Colonic mucosa (tissue), 4 donors: ENCODE measurements around the gene ACO2. TPM values are rescaled to one million over a fixed set of nuclear protein-coding genes. Genes with fewer than 3 reads are reported as not detected.
"Not testable (repeated sequence)": the region's sequence is repeated elsewhere in the genome, so short reads cannot be mapped to it uniquely, and the experiment has no call there.

Experiments used
- DNase-seq: peaks from one replicate; pipeline ENCODE4 v3.0.0-alpha.2; 2020
- H3K27ac ChIP-seq: fragments of 200-600 bp; one replicate; pipeline ENCODE4 v1.8.0; 2021
- H3K27me3 ChIP-seq: fragments of 200-600 bp; one replicate; pipeline ENCODE4 v1.8.0; 2021
- H3K36me3 ChIP-seq: fragments of 200-600 bp; one replicate; pipeline ENCODE4 v1.8.0; 2021
- H3K4me1 ChIP-seq: fragments of 200-600 bp; one replicate; pipeline ENCODE4 v1.8.0; 2021; ENCODE audit warnings: mild to moderate bottlenecking
- H3K4me3 ChIP-seq: fragments of 200-600 bp; one replicate; pipeline ENCODE4 v1.8.0; 2021
- H3K9ac ChIP-seq, 2 donors: one replicate each; pipeline ENCODE4 v1.7.0; 2013; ENCODE audit warnings: control low read depth in 2 of 2, low read depth in 2 of 2, low read length in 2 of 2
- H3K9me3 ChIP-seq: fragments of 200-600 bp; one replicate; pipeline ENCODE4 v1.8.0; 2021
- CTCF ChIP-seq: fragments of 200-600 bp; IDR thresholded peaks from one replicate; pipeline ENCODE4 v1.8.0; 2022; ENCODE audit warnings: antibody characterized with exemption, mild to moderate bottlenecking
- intact Hi-C: fragments of 100-400 bp; cut with DNase I; formaldehyde crosslinking; loops from one replicate; pipeline ENCODE4 v1.14.1; 2022
- total RNA-seq, 2 donors: library from RNA; stranded (reverse); fragmentation: NEBNext Ultra II Directional in 1 of 2; extraction: Animal tissue kit (Norgen Biotek cat#: 25700) in 1 of 2; gene quantifications; one replicate each; pipeline ENCODE4 v1.2.1, GENCODE V29; 2021
- donor health status: healthy.
- donor health status: DM: no; HTN: no; CAD: no.
- donor health status: DM: no; HTN: no; CAD: no.

Gene ACO2
- total RNA-seq, 2 donors from 2014 or later = 254 to 268 TPM

DNA sequence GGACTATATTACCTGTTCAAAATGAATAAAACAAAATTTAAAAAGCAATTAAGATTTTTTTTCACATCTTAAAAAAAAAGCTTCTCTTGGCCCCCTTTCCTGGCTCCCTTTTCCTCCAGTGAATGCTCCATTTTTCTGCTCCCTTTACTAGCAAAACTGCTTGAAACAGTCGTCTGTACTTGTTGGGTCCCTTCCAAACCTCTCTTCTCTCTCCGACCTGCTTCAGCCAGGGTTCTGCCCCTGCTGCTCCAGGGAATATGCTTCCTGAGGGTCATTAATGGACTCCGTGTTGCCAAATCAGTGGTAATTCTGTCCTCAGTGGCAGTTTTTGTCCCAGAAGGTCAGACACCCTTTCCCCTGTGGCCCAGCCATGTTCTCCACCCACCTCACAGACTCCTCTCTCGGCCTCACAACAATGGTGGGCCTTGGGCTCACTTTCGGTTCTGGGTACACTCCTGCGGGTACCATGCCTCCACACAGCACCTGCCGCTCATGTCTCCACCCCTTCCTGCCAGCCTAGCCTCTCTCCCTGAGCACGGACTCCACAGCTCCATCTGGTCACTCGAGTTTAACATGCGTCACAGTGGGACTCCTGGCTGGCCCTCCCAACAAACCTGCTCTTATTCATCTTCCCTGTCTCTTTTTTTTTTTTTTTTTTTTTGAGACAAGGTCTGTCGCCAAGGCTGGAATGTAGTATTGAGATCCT lies 83.1 kb downstream of the ACO2 start:
- intact Hi-C loops = no loop called here
- no peak for DNase-seq
- Histone ChIP-seq H3K36me3 (no peaks in the 10 kb centered on the region), H3K4me3 (no peak overlapping the region), H3K27ac (no peak overlapping the region), H3K9me3 (no peaks in the 10 kb centered on the region), H3K27me3 (no peaks in the 10 kb centered on the region), H3K4me1 (no peaks in the 10 kb centered on the region), H3K9ac (no peak overlapping the region)
- no peak for TF ChIP-seq CTCF

GRCh38 chr22:41555325-41555982 lies 86.5 kb downstream of the ACO2 start:
- H3K9me3 ChIP-seq = no peaks in the 10 kb centered on the region
- H3K36me3 ChIP-seq = no peaks in the 10 kb centered on the region
- intact Hi-C loops = no loop called here
- no peaks in the 10 kb centered on the region for H3K4me1 ChIP-seq
- H3K27ac ChIP-seq = no peak overlapping the region
- no peak overlapping the region for H3K9ac ChIP-seq
- H3K4me3 ChIP-seq = no peak overlapping the region
- DNase-seq = no peak
- H3K27me3 ChIP-seq = no peaks in the 10 kb centered on the region
- no peak for TF ChIP-seq CTCF

GRCh38 chr22:41556561-41556960 lies 87.6 kb downstream of the ACO2 start:
- Histone ChIP-seq H3K4me3 (no peak overlapping the region), H3K4me1 (no peaks in the 10 kb centered on the region), H3K9me3 (no peaks in the 10 kb centered on the region), H3K9ac (no peak overlapping the region), H3K27ac (no peak overlapping the region), H3K36me3 (no peaks in the 10 kb centered on the region), H3K27me3 (no peaks in the 10 kb centered on the region)
- TF ChIP-seq CTCF = no peak
- no peak for DNase-seq
- intact Hi-C loops = no loop called here

DNA sequence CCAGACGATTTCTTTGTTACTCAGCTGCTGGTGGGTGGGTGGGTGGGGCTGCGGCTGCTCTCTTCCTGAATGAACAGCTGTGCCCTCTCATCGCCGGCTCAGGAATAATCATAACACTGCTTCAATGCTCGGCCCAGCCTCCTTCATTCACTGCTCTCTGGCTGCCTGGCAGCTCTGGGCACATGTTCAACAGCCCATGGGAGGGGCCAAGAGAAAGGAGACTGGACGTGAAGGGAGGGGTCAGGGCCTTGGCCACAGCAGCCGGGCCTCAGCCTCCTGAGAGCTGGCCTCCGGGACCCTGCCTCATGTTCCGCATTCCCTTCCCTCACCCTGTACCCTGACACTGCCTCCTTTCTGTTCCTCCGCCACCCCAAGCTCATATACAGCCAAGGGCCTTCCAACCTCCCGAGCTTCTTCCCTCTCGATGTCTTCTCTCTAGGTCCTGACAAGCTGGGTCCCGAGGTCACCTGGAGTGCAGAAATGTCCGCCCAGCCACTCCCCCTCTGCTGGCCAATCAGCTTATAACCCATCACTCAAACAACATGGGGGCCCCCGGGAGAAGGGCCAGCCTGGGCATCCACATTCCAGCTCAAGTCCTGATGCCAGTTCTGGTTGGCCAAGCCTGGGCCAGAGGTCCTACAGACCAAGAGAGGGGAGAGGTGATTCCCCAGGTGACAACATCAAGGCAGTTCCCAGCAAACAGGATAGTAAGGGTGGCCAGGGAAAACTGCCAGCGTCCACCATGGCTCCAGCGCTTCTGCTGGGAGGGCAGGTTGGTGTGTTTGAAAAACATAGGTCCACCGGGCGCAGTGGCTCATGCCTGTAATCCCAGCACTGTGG lies 88.7 kb downstream of the ACO2 start:
- intact Hi-C loops = no loop called here
- Histone ChIP-seq H3K9me3 (no peaks in the 10 kb centered on the region), H3K27me3 (no peaks in the 10 kb centered on the region), H3K27ac (peak overlapping the region; percentile 40), H3K4me1 (no peaks in the 10 kb centered on the region), H3K9ac (no peak overlapping the region), H3K4me3 (no peak overlapping the region), H3K36me3 (no peaks in the 10 kb centered on the region)
- DNase-seq = peak; percentile 64
- no peak for TF ChIP-seq CTCF

DNA sequence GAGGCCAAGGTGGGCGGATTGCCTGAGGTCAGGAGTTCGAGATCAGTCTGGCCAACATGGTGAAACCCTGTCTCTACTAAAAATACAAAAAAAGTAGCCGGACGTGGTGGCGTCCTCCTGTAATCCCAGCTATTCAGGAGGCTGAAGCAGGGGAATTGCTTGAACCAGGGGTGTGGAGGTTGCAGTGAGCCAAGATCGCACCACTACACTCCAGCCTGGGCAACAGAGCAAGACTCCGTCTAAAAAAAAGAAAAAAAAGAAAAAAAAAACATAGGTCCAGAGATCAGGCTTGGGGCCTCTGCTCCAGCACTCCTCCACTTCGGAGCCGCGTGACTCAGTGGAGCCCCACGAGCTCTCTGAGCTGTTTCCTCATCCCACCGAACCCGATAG lies 89.3 kb downstream of the ACO2 start:
- H3K27me3 ChIP-seq, H3K9ac ChIP-seq, DNase-seq, H3K36me3 ChIP-seq, H3K27ac ChIP-seq, intact Hi-C loops, H3K9me3 ChIP-seq, H3K4me1 ChIP-seq, H3K4me3 ChIP-seq: not testable (repeated sequence)
